ENCODE results near the gene RPL29. TPM values are rescaled to one million over a fixed set of nuclear protein-coding genes. Genes with fewer than 3 reads are reported as not detected.

Gene RPL29
- total RNA-seq, 1 donor from 2014 or later = 1,714 TPM

- peaks cover 3% of the 10 kb centered on the region for H3K4me1 Mint-ChIP-seq
- intact Hi-C loops (cut with micrococcal nuclease) = no loop called here
- no peak for DNase-seq
These were observed 26.0 kb upstream of the RPL29 start for GRCh38 chr3:52021489-52022268.

GRCh38 chr3:52020796-52021195 lies 25.1 kb upstream of the RPL29 start:
- Mint-ChIP-seq H3K36me3 (ENCODE audit: low read depth) (no peaks in the 10 kb centered on the region), H3K27me3 (no peaks in the 10 kb centered on the region), H3K9me3 (no peaks in the 10 kb centered on the region), H3K4me1 (peaks cover 3% of the 10 kb centered on the region), H3K4me3 (no peak overlapping the region), H3K27ac (no peak overlapping the region)
- intact Hi-C loops (cut with micrococcal nuclease) = no loop called here
- no peak for DNase-seq

More at GRCh38 chr3:52021489-52022268, 26.0 kb upstream of the RPL29 start:
- H3K9me3 Mint-ChIP-seq = no peaks in the 10 kb centered on the region
- H3K27ac Mint-ChIP-seq = no peak overlapping the region
- no peaks in the 10 kb centered on the region for H3K27me3 Mint-ChIP-seq
- no peak overlapping the region for H3K4me3 Mint-ChIP-seq
- no peaks in the 10 kb centered on the region for H3K36me3 Mint-ChIP-seq (ENCODE audit: low read depth)

- Mint-ChIP-seq H3K36me3 (ENCODE audit: low read depth) (no peaks in the 10 kb centered on the region), H3K9me3 (no peaks in the 10 kb centered on the region), H3K4me3 (no peak overlapping the region), H3K4me1 (peaks cover 3% of the 10 kb centered on the region), H3K27ac (no peak overlapping the region), H3K27me3 (no peaks in the 10 kb centered on the region)
- intact Hi-C loops (cut with micrococcal nuclease) = no loop called here
- DNase-seq = no peak
These were observed 23.8 kb upstream of the RPL29 start for GRCh38 chr3:52019352-52020080.

GRCh38 chr3:52018319-52019000 lies 22.8 kb upstream of the RPL29 start:
- Mint-ChIP-seq H3K36me3 (ENCODE audit: low read depth) (no peaks in the 10 kb centered on the region), H3K4me1 (no peaks in the 10 kb centered on the region), H3K27me3 (no peaks in the 10 kb centered on the region), H3K27ac (no peak overlapping the region), H3K9me3 (no peaks in the 10 kb centered on the region), H3K4me3 (no peak overlapping the region)
- DNase-seq = no peak
- intact Hi-C loops (cut with micrococcal nuclease) = no loop called here

- intact Hi-C loops (cut with micrococcal nuclease) = no loop called here
- no peak overlapping the region for H3K27ac Mint-ChIP-seq
- no peak for DNase-seq
- no peaks in the 10 kb centered on the region for H3K27me3 Mint-ChIP-seq
- H3K4me1 Mint-ChIP-seq = no peaks in the 10 kb centered on the region
- no peak overlapping the region for H3K4me3 Mint-ChIP-seq
- no peaks in the 10 kb centered on the region for H3K9me3 Mint-ChIP-seq
- no peaks in the 10 kb centered on the region for H3K36me3 Mint-ChIP-seq (ENCODE audit: low read depth)
These were observed 21.9 kb upstream of the RPL29 start for GRCh38 chr3:52017586-52017985.

- Mint-ChIP-seq H3K9me3 (no peaks in the 10 kb centered on the region), H3K36me3 (ENCODE audit: low read depth) (no peaks in the 10 kb centered on the region), H3K27ac (no peak overlapping the region), H3K27me3 (no peaks in the 10 kb centered on the region), H3K4me3 (no peak overlapping the region), H3K4me1 (no peaks in the 10 kb centered on the region)
- no peak for DNase-seq
- intact Hi-C loops (cut with micrococcal nuclease) = no loop called here
These were observed 19.9 kb upstream of the RPL29 start for GRCh38 chr3:52015438-52016228.

GRCh38 chr3:52014613-52015012 lies 18.9 kb upstream of the RPL29 start:
- H3K4me3 Mint-ChIP-seq = no peak overlapping the region
- H3K9me3 Mint-ChIP-seq = no peaks in the 10 kb centered on the region
- H3K27ac Mint-ChIP-seq = no peak overlapping the region
- no peaks in the 10 kb centered on the region for H3K36me3 Mint-ChIP-seq (ENCODE audit: low read depth)
- H3K27me3 Mint-ChIP-seq = peaks cover 3% of the 10 kb centered on the region
- intact Hi-C loops (cut with micrococcal nuclease) = no loop called here
- H3K4me1 Mint-ChIP-seq = no peaks in the 10 kb centered on the region
- DNase-seq = no peak

GRCh38 chr3:52013802-52014598 lies 18.3 kb upstream of the RPL29 start:
- no peaks in the 10 kb centered on the region for H3K36me3 Mint-ChIP-seq (ENCODE audit: low read depth)
- no peak for DNase-seq
- H3K9me3 Mint-ChIP-seq = no peaks in the 10 kb centered on the region
- H3K27me3 Mint-ChIP-seq = peaks cover 3% of the 10 kb centered on the region
- H3K27ac Mint-ChIP-seq = no peak overlapping the region
- intact Hi-C loops (cut with micrococcal nuclease) = no loop called here
- no peaks in the 10 kb centered on the region for H3K4me1 Mint-ChIP-seq
- no peak overlapping the region for H3K4me3 Mint-ChIP-seq

GRCh38 chr3:52012699-52013098 lies 17.0 kb upstream of the RPL29 start:
- no peaks in the 10 kb centered on the region for H3K9me3 Mint-ChIP-seq
- no peaks in the 10 kb centered on the region for H3K36me3 Mint-ChIP-seq (ENCODE audit: low read depth)
- peaks cover 3% of the 10 kb centered on the region for H3K27me3 Mint-ChIP-seq
- no peak overlapping the region for H3K27ac Mint-ChIP-seq
- H3K4me3 Mint-ChIP-seq = no peak overlapping the region
- H3K4me1 Mint-ChIP-seq = no peaks in the 10 kb centered on the region
- intact Hi-C loops (cut with micrococcal nuclease) = no loop called here
- DNase-seq = no peak

GRCh38 chr3:52010431-52010830 lies 14.7 kb upstream of the RPL29 start:
- intact Hi-C loops (cut with micrococcal nuclease) = no loop called here
- Mint-ChIP-seq H3K27me3 (peaks cover 3% of the 10 kb centered on the region), H3K9me3 (no peaks in the 10 kb centered on the region), H3K27ac (no peak overlapping the region), H3K4me3 (no peak overlapping the region), H3K4me1 (peaks cover 9% of the 10 kb centered on the region), H3K36me3 (ENCODE audit: low read depth) (no peaks in the 10 kb centered on the region)
- DNase-seq = no peak

- Mint-ChIP-seq H3K27ac (no peak overlapping the region), H3K4me1 (peaks cover 13% of the 10 kb centered on the region), H3K9me3 (no peaks in the 10 kb centered on the region), H3K4me3 (no peak overlapping the region), H3K27me3 (peaks cover 3% of the 10 kb centered on the region), H3K36me3 (ENCODE audit: low read depth) (no peaks in the 10 kb centered on the region)
- no peak for DNase-seq
- intact Hi-C loops (cut with micrococcal nuclease) = no loop called here
These were observed 11.6 kb upstream of the RPL29 start for GRCh38 chr3:52007291-52007690.

- peaks cover 16% of the 10 kb centered on the region for H3K4me1 Mint-ChIP-seq
- H3K36me3 Mint-ChIP-seq (ENCODE audit: low read depth) = no peaks in the 10 kb centered on the region
- DNase-seq = no peak
- intact Hi-C loops (cut with micrococcal nuclease) = no loop called here
- H3K27me3 Mint-ChIP-seq = peaks cover 3% of the 10 kb centered on the region
- H3K4me3 Mint-ChIP-seq = no peak overlapping the region
- no peaks in the 10 kb centered on the region for H3K9me3 Mint-ChIP-seq
- no peak overlapping the region for H3K27ac Mint-ChIP-seq
These were observed 11.1 kb upstream of the RPL29 start for GRCh38 chr3:52006820-52007133.

All from activated CD4-positive, alpha-beta T cell treated with anti-CD3 and anti-CD28 coated beads, Interleukin-2, amount 10 ng/mL, durations not matched to agents 24 days and 14 days (primary cell).